ENCODE data around the gene KRTAP22-2.

DNA sequence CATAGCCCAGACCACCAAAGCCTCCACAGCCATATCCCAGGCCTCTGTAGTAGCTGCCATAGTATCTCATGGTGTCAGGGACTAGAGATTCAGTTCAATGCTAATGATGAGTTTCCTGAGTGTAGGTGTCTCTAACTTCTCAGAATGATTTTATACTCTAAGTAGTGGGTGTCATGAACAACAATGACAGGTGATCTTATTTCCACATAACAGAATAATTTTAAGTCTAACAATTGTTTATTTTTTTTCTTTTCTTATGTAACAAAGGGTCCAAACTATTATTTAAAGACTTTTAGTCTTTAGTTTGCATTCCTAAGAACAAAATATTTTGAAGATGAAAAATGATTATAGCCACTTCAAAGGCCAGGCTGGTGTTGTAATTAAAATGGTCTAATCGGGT, 48.4 kb downstream of the KRTAP22-2 start, which contains the start of gene KRTAP19-6:
- no peak for TF ChIP-seq CTCF (IDR thresholded peaks at IDR 0.05)
- TF ChIP-seq RARB (CRISPR knock-in tag; IDR thresholded peaks at IDR 0.05) = no peak
- no peak for TF ChIP-seq ZSCAN20 (CRISPR knock-in tag; IDR thresholded peaks at IDR 0.05)
- no peak for TF ChIP-seq POLR2A (IDR thresholded peaks at IDR 0.05; ENCODE audit: low read length)
- TF ChIP-seq MAZ (IDR thresholded peaks at IDR 0.05; ENCODE audit: borderline replicate concordance, low read depth, low read length) = no peak
- no peak for TF ChIP-seq MYC (IDR thresholded peaks at IDR 0.05; ENCODE audit: borderline replicate concordance, low read length)
- no peak for TF ChIP-seq MAX (IDR thresholded peaks at IDR 0.05)
- TF ChIP-seq HOXB5 (CRISPR knock-in tag; IDR thresholded peaks at IDR 0.05) = no peak
- TF ChIP-seq PHF8 (IDR thresholded peaks at IDR 0.05; ENCODE audit: borderline replicate concordance, low read depth) = no peak
- TF ChIP-seq EP300 (IDR thresholded peaks at IDR 0.05) = no peak
- TF ChIP-seq, protein P1, sequence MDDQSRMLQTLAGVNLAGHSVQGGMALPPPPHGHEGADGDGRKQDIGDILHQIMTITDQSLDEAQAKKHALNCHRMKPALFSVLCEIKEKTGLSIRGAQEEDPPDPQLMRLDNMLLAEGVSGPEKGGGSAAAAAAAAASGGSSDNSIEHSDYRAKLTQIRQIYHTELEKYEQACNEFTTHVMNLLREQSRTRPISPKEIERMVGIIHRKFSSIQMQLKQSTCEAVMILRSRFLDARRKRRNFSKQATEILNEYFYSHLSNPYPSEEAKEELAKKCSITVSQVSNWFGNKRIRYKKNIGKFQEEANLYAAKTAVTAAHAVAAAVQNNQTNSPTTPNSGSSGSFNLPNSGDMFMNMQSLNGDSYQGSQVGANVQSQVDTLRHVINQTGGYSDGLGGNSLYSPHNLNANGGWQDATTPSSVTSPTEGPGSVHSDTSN (IDR thresholded peaks at IDR 0.05) = no peak
- TF ChIP-seq, protein P2, sequence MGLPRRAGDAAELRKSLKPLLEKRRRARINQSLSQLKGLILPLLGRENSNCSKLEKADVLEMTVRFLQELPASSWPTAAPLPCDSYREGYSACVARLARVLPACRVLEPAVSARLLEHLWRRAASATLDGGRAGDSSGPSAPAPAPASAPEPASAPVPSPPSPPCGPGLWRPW (IDR thresholded peaks at IDR 0.05) = no peak
- TF ChIP-seq ESRRA (IDR thresholded peaks at IDR 0.05; ENCODE audit: borderline replicate concordance, low read length) = no peak

Measured in A549 (cell line).